ENCODE results near the gene TLE5. TPM values are rescaled to one million over a fixed set of nuclear protein-coding genes. Genes with fewer than 3 reads are reported as not detected.
"Not testable (repeated sequence)": the region's sequence is repeated elsewhere in the genome, so short reads cannot be mapped to it uniquely, and the experiment has no call there.

TLE5 gene
- total RNA-seq, 8 experiments from 2014 or later = 105 to 286 (median 141) TPM

DNA sequence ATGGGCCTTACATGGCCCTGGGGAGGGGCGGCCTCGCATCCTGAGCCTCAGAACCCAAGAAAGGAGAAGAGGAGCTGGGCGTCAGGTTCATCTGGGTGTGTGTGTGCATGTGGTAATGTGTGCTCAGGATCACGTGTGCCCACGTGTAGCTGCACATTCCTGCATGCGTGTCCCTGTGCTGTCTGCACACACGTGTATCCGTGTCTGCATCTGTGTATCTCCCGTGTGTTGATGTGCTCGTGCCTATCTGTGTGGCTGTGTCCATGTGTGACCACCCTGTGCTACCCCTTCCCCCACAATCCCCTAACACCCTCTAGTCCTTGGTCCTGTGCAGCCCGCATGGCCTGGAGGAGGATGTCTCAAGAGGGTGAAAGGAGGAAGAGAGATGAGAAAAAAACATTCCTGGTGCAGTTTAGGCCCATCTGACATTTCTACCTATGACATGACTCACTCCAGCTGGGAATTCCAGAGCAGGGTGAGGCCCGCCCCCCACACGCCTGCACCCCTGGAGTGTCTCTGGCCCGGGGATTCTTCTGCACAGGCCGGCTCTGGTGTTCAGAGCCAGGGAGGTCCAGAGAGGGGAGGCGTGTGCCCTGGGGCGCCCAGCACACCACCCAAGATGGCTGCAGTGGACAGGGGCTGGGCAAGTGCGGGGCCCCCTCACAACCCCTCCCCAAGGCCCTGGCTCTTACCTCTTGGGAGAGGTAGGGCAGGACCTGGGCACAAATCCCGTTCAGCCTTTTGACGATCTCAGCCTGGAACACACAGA is 7.1 kb downstream of the TLE5 start:
- WGBS, 10 experiments = 64 to 100% (median 93%) methylated on average over 1 to 3 of the region's 20 CpGs; no CpG with 5 or more reads in 5 of the 10 experiments
- peak in 3 of 8 experiments; percentile 23 to 39 (median 24) for ATAC-seq (replicated peaks in 6 of 8)
- Histone ChIP-seq H3K27ac (no peak overlapping the region), H3K4me3 (no peak overlapping the region), H3K4me1 (replicated peaks in 1 of 2) (peaks cover 16 to 36% of the 10 kb centered on the region in 2 donors)
- in situ Hi-C loops (cut with MboI; ENCODE audit: low pct_unique_long_range_greater_than_20kb in 2 of 9, low sequenced_read_pairs in 9 of 9, unreplicated experiment in 9 of 9) = no loop called here

- ATAC-seq (replicated peaks in 6 of 8) = no peak
- 17 to 100% (median 60%) methylated on average over 1 to 3 of the region's 4 CpGs; no CpG with 5 or more reads in 3 of the 10 experiments for WGBS, 10 experiments
- Histone ChIP-seq H3K4me3 (no peak overlapping the region), H3K27ac (no peak overlapping the region), H3K4me1 (replicated peaks in 1 of 2) (peaks cover 16 to 36% of the 10 kb centered on the region in 2 donors)
- in situ Hi-C loops (cut with MboI; ENCODE audit: low pct_unique_long_range_greater_than_20kb in 2 of 9, low sequenced_read_pairs in 9 of 9, unreplicated experiment in 9 of 9) = no loop called here
Observed at GRCh38 chr19:3054265-3054971, 7.9 kb downstream of the TLE5 start.

DNA sequence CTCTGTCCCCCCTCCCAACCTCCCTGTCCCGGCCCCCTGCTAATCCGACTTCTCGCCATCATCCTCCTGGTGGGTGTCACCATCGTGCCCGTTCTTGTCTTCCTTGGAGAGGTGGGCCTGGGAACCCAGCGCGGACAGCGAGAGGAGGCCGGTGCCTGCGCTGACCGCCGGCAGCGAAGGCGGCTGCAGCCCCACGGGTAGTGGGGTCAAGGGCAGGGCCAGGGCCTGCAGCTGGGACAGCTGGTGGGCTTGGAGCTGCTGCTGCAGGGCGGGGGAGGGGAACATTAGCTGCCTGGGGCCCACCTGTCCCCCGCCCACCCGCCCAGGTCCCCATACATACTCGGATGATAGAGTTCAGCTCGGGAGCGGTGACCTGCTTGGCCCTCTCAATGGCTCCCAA is 8.5 kb downstream of the TLE5 start:
- no CpG with 5 or more reads among the region's 21 CpGs for WGBS, 10 experiments
- H3K27ac ChIP-seq = peak overlapping the region in 1 of 2 donors; percentile 45
- peaks cover 16 to 36% of the 10 kb centered on the region in 2 donors for H3K4me1 ChIP-seq (replicated peaks in 1 of 2)
- in situ Hi-C loops (cut with MboI; ENCODE audit: low pct_unique_long_range_greater_than_20kb in 2 of 9, low sequenced_read_pairs in 9 of 9, unreplicated experiment in 9 of 9) = no loop called here
- no peak overlapping the region for H3K4me3 ChIP-seq
- ATAC-seq (replicated peaks in 6 of 8) = no peak

GRCh38 chr19:3053218-3053621 is 9.1 kb downstream of the TLE5 start:
- ATAC-seq (replicated peaks in 6 of 8) = peak in 3 of 8 experiments; percentile 7 to 22 (median 9)
- 40 to 93% (median 81%) methylated on average over 1 to 5 of the region's 15 CpGs; no CpG with 5 or more reads in 6 of the 10 experiments for WGBS, 10 experiments
- Histone ChIP-seq H3K27ac (no peak overlapping the region), H3K4me1 (replicated peaks in 1 of 2) (peaks cover 16 to 36% of the 10 kb centered on the region in 2 donors), H3K4me3 (no peak overlapping the region)
- in situ Hi-C loops (cut with MboI; ENCODE audit: low pct_unique_long_range_greater_than_20kb in 2 of 9, low sequenced_read_pairs in 9 of 9, unreplicated experiment in 9 of 9) = no loop called here

DNA sequence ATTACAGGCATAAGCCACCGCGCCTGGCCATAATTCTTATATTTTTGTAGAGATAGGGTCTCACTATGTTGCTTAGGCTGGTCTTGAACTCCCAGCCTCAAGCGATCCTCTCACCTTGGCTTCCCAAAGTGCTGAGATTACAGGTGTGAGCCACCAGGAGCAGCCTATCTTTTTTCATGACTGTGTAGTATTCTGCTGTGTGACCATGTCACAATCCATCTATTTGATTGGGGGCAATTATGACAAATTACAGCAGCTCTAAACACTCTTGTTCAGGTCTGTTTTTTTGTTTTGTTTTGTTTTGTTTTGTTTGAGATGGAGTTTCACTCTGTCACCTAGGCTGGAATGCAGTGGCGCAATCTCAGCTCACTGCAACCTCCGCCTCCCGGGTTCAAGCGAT is 12.3 kb downstream of the TLE5 start:
- H3K4me3 ChIP-seq; in situ Hi-C loops (cut with MboI; ENCODE audit: low pct_unique_long_range_greater_than_20kb in 2 of 9, low sequenced_read_pairs in 9 of 9, unreplicated experiment in 9 of 9); ATAC-seq (replicated peaks in 6 of 8); H3K27ac ChIP-seq: not testable (repeated sequence)
- peaks cover 25 to 38% of the 10 kb centered on the region in 2 donors for H3K4me1 ChIP-seq (replicated peaks in 1 of 2)
- 100% methylated on average over 4 to 5 of the region's 7 CpGs; no CpG with 5 or more reads in 8 of the 10 experiments for WGBS, 10 experiments

DNA sequence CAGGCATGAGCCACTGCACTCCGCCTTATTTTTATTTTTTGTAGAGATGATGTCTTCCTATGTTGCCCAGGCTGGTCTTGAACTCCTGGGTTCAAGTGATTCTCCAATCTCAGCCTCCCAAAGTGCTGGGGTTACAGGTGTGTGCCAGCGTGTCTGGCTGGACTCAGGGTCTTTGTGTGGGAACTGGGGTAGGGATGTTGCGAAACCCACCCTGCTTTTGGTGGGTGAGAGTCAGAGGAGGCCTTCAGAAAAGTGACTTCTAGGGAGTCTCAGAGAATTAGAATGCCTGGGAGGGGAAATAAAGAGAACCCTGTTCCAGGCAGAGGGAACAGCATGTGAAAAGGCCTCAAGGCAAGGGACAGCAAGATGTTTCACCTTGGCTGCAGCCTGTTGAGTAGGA is 13.2 kb downstream of the TLE5 start:
- in situ Hi-C loops (cut with MboI; ENCODE audit: low pct_unique_long_range_greater_than_20kb in 2 of 9, low sequenced_read_pairs in 9 of 9, unreplicated experiment in 9 of 9) = no loop called here
- no peak overlapping the region for H3K27ac ChIP-seq
- 47 to 100% (median 90%) methylated on average over 2 to 3 of the region's 3 CpGs; no CpG with 5 or more reads in 3 of the 10 experiments for WGBS, 10 experiments
- ATAC-seq (replicated peaks in 6 of 8) = no peak
- H3K4me1 ChIP-seq (replicated peaks in 1 of 2) = peaks cover 23 to 34% of the 10 kb centered on the region in 2 donors
- no peak overlapping the region for H3K4me3 ChIP-seq

DNA sequence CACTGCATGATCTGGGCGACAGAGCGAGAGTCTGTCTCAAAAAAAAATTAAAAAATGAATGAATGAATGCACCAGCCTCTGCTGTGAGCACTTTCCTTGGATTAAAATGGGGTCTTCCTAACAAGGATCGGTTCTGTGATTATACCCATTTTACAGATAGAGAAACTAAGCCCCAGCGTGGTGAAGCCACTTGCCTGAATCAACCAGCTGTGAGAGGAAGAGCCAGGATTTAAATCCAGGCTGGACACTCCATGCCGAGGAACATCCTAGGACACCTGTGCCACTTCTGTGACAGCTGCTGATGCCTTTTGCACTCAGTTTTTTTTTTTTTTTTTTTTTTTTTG is 14.1 kb downstream of the TLE5 start:
- Histone ChIP-seq H3K27ac (peak overlapping the region in 1 of 2 donors; percentile 59), H3K4me3 (no peak overlapping the region), H3K4me1 (replicated peaks in 1 of 2) (peaks cover 13 to 25% of the 10 kb centered on the region in 2 donors)
- no peak for ATAC-seq (replicated peaks in 6 of 8)
- in situ Hi-C loops (cut with MboI; ENCODE audit: low pct_unique_long_range_greater_than_20kb in 2 of 9, low sequenced_read_pairs in 9 of 9, unreplicated experiment in 9 of 9) = no loop called here
- WGBS, 10 experiments = 50 to 100% (median 81%) methylated on average over 1 to 5 of the region's 5 CpGs

GRCh38 chr19:3047496-3048189 is 14.7 kb downstream of the TLE5 start:
- WGBS, 10 experiments = 0 to 14% (median 4%) methylated on average over 7 to 20 of the region's 28 CpGs; no CpG with 5 or more reads in 3 of the 10 experiments
- Histone ChIP-seq H3K27ac (peak overlapping the region in 1 of 2 donors; percentile 59), H3K4me1 (replicated peaks in 1 of 2) (peaks cover 14 to 26% of the 10 kb centered on the region in 2 donors), H3K4me3 (peak overlapping the region; percentile 15 to 36 (median 26))
- in situ Hi-C loops (cut with MboI; ENCODE audit: low pct_unique_long_range_greater_than_20kb in 2 of 9, low sequenced_read_pairs in 9 of 9, unreplicated experiment in 9 of 9) = no loop called here
- peak; percentile 84 to 98 (median 88) for ATAC-seq (replicated peaks in 6 of 8)

- WGBS, 10 experiments = no CpG with 5 or more reads among the region's 47 CpGs
- H3K4me3 ChIP-seq = peak overlapping the region; percentile 15 to 36 (median 27)
- peak overlapping the region in 1 of 2 donors; percentile 79 for H3K27ac ChIP-seq
- peaks cover 17 to 30% of the 10 kb centered on the region in 2 donors for H3K4me1 ChIP-seq (replicated peaks in 1 of 2)
- ATAC-seq (replicated peaks in 6 of 8) = peak in 5 of 8 experiments; percentile 44 to 69 (median 67)
- in situ Hi-C loops (cut with MboI; ENCODE audit: low pct_unique_long_range_greater_than_20kb in 2 of 9, low sequenced_read_pairs in 9 of 9, unreplicated experiment in 9 of 9) = no loop called here
Observed at GRCh38 chr19:3046698-3047495, 15.4 kb downstream of the TLE5 start.

- 20 to 83% (median 62%) methylated on average over 1 to 3 of the region's 16 CpGs; no CpG with 5 or more reads in 5 of the 10 experiments for WGBS, 10 experiments
- Histone ChIP-seq H3K27ac (peak overlapping the region in 1 of 2 donors; percentile 79), H3K4me3 (peak overlapping the region in 4 of 5 donors; percentile 8 to 28 (median 14)), H3K4me1 (replicated peaks in 1 of 2) (peaks cover 17 to 34% of the 10 kb centered on the region in 2 donors)
- peak in 5 of 8 experiments; percentile 6 to 28 (median 9) for ATAC-seq (replicated peaks in 6 of 8)
- in situ Hi-C loops (cut with MboI; ENCODE audit: low pct_unique_long_range_greater_than_20kb in 2 of 9, low sequenced_read_pairs in 9 of 9, unreplicated experiment in 9 of 9) = no loop called here
Observed at GRCh38 chr19:3045885-3046697, 16.2 kb downstream of the TLE5 start.

- H3K27ac ChIP-seq = no peak overlapping the region
- 43 to 100% (median 92%) methylated on average over 1 to 5 of the region's 6 CpGs; no CpG with 5 or more reads in 3 of the 10 experiments for WGBS, 10 experiments
- H3K4me1 ChIP-seq (replicated peaks in 1 of 2) = peaks cover 17 to 34% of the 10 kb centered on the region in 2 donors
- in situ Hi-C loops (cut with MboI; ENCODE audit: low pct_unique_long_range_greater_than_20kb in 2 of 9, low sequenced_read_pairs in 9 of 9, unreplicated experiment in 9 of 9) = no loop called here
- no peak overlapping the region for H3K4me3 ChIP-seq
- ATAC-seq (replicated peaks in 6 of 8) = no peak
Observed at GRCh38 chr19:3045191-3045590, 17.1 kb downstream of the TLE5 start.

Measured in motor neuron (in vitro differentiated cells).